ENCODE measurements around the gene DLG3.

The DLG3 gene

GRCh38 chrX:70527053-70527452 is 82.4 kb downstream of the DLG3 start:
- DNase-seq = no peak

GRCh38 chrX:70527610-70528345 is 83.1 kb downstream of the DLG3 start:
- DNase-seq = no peak

GRCh38 chrX:70535198-70535597 is 90.6 kb downstream of the DLG3 start:
- no peak for DNase-seq

GRCh38 chrX:70549429-70549828 is 104.8 kb downstream of the DLG3 start:
- no peak for DNase-seq

- DNase-seq = no peak
These were observed 107.6 kb downstream of the DLG3 start for GRCh38 chrX:70552130-70552704.

GRCh38 chrX:70553516-70553915 is 108.9 kb downstream of the DLG3 start:
- DNase-seq = no peak

- no peak for DNase-seq
These were observed 109.4 kb downstream of the DLG3 start for GRCh38 chrX:70554081-70554480.

GRCh38 chrX:70554523-70554922 is 109.9 kb downstream of the DLG3 start:
- DNase-seq = no peak

- no peak for DNase-seq
These were observed 110.3 kb downstream of the DLG3 start for GRCh38 chrX:70554948-70555347.

Measured in kidney glomerular epithelial cell (primary cell).